SKM-1 treated with dmso at 0.1 percent for 144 hours (cell line): ENCODE results near the gene INTS14.
A peak's percentile ranks its signal among the peaks of the same experiment; 100 is the strongest.

Source experiments
- DNase-seq: peaks from one replicate; lab custom pipeline; 2025; ENCODE audit not compliant: unreplicated experiment; lab: John Stamatoyannopoulos, UW

Gene INTS14

GRCh38 chr15:65532738-65533051 lies 78.2 kb downstream of the INTS14 start:
- DNase-seq, result no peak

- peak; percentile 69 for DNase-seq
These were observed 80.4 kb downstream of the INTS14 start, which contains the start of gene HACD3 for GRCh38 chr15:65530318-65531111. Gene HACD3, plus strand, starts transcription at chr15:65530463. Its CDS starts 169 bp downstream, at chr15:65530632.

GRCh38 chr15:65529762-65530317 lies 81.1 kb downstream of the INTS14 start:
- DNase-seq, result no peak
